Neutrophil (primary cell): Measurements from ENCODE around the gene OR9Q2.
"Not testable (repeated sequence)": the region's sequence is repeated elsewhere in the genome, so short reads cannot be mapped to it uniquely, and the experiment has no call there.

Source experiments
- H3K27ac ChIP-seq: fragments of 200-600 bp; sonication (generic); 2 replicates; pipeline ENCODE4 v1.5.1; 2016; ENCODE audit warnings: mild to moderate bottlenecking, moderate library complexity
- H3K27me3 ChIP-seq: fragments of 200-600 bp; sonication (generic); 2 replicates; pipeline ENCODE4 v1.6.0; 2016; ENCODE audit warnings: mild to moderate bottlenecking
- H3K36me3 ChIP-seq: fragments of 200-600 bp; sonication (generic); 2 replicates; pipeline ENCODE4 v1.5.1; 2017
- H3K4me1 ChIP-seq, 2 experiments: fragments of 200-600 bp in 1 of 2; sonication (generic) in 1 of 2; 1 replicate in 1 of 2; 2 replicates in 1 of 2; pipeline versions ENCODE4 v1.5.1 to v1.6.1; 2013 to 2016; ENCODE audit warnings: low read depth in 1 of 2, low read length in 1 of 2, mild to moderate bottlenecking in 1 of 2, moderate library complexity in 1 of 2; ENCODE audit not compliant: control insufficient read depth in 1 of 2, insufficient read depth in 1 of 2
- H3K4me3 ChIP-seq, 2 experiments: fragments of 200-600 bp in 1 of 2; sonication (generic) in 1 of 2; 1 replicate in 1 of 2; 2 replicates in 1 of 2; pipeline ENCODE4 v1.5.1; 2013 to 2016; ENCODE audit warnings: low read depth in 1 of 2, low read length in 1 of 2, mild to moderate bottlenecking in 1 of 2, moderate library complexity in 1 of 2
- H3K9me3 ChIP-seq: fragments of 200-600 bp; sonication (generic); 2 replicates; pipeline ENCODE4 v1.5.1; 2016
- CTCF ChIP-seq: fragments of 200-600 bp; sonication (generic); IDR thresholded peaks from 2 replicates; pipeline ENCODE4 v1.5.1; 2016; ENCODE audit warnings: antibody characterized with exemption

Gene OR9Q2

GRCh38 chr11:58192229-58192628, 3.4 kb downstream of the OR9Q2 start:
- Histone ChIP-seq H3K4me3 (no peak overlapping the region), H3K9me3 (no peaks in the 10 kb centered on the region), H3K4me1 (no peaks in the 10 kb centered on the region), H3K36me3 (no peaks in the 10 kb centered on the region), H3K27me3 (no peaks in the 10 kb centered on the region), H3K27ac (no peak overlapping the region)
- TF ChIP-seq CTCF = no peak

- H3K4me3 ChIP-seq = no peak overlapping the region
- H3K27me3 ChIP-seq = no peaks in the 10 kb centered on the region
- H3K27ac ChIP-seq = no peak overlapping the region
- no peaks in the 10 kb centered on the region for H3K36me3 ChIP-seq
- TF ChIP-seq CTCF = no peak
- no peaks in the 10 kb centered on the region for H3K9me3 ChIP-seq
- H3K4me1 ChIP-seq = no peaks in the 10 kb centered on the region
Observed at GRCh38 chr11:58193391-58193790, 4.5 kb downstream of the OR9Q2 start.

GRCh38 chr11:58195939-58196338, 7.1 kb downstream of the OR9Q2 start:
- no peak overlapping the region for H3K4me3 ChIP-seq
- no peaks in the 10 kb centered on the region for H3K36me3 ChIP-seq
- TF ChIP-seq CTCF = no peak
- no peaks in the 10 kb centered on the region for H3K9me3 ChIP-seq
- H3K4me1 ChIP-seq = no peaks in the 10 kb centered on the region
- no peak overlapping the region for H3K27ac ChIP-seq
- no peaks in the 10 kb centered on the region for H3K27me3 ChIP-seq

- Histone ChIP-seq H3K4me1 (no peaks in the 10 kb centered on the region), H3K4me3 (no peak overlapping the region), H3K27ac (no peak overlapping the region), H3K9me3 (no peaks in the 10 kb centered on the region), H3K27me3 (no peaks in the 10 kb centered on the region), H3K36me3 (no peaks in the 10 kb centered on the region)
- TF ChIP-seq CTCF = no peak
Observed at GRCh38 chr11:58199271-58199670, 10.4 kb downstream of the OR9Q2 start.

- H3K9me3 ChIP-seq = no peaks in the 10 kb centered on the region
- no peaks in the 10 kb centered on the region for H3K27me3 ChIP-seq
- H3K4me3 ChIP-seq = no peak within 1 kb of the TSS
- no peak within 1 kb of the TSS for H3K27ac ChIP-seq
- no peaks in the 10 kb centered on the region for H3K36me3 ChIP-seq
- H3K4me1 ChIP-seq = no peaks in the 10 kb centered on the region
- no peak for TF ChIP-seq CTCF
Observed at GRCh38 chr11:58204042-58204441, 15.2 kb downstream of the OR9Q2 start, which contains the start of gene OR1S2. OR1S2 (minus strand) TSS chr11:58204142; CDS start chr11:58204142, 0 bp downstream.

GRCh38 chr11:58212420-58212819, 23.6 kb downstream of the OR9Q2 start, which contains the start of gene OR1S1:
OR1S1 (plus strand) TSS chr11:58212720.
- H3K9me3 ChIP-seq, H3K36me3 ChIP-seq, H3K4me1 ChIP-seq, H3K27me3 ChIP-seq, H3K27ac ChIP-seq, H3K4me3 ChIP-seq: not testable (repeated sequence)
